Skeletal muscle tissue (tissue), 4 donors: Measurements from ENCODE around the gene TSEN54. TPM values are rescaled to one million over a fixed set of nuclear protein-coding genes. Genes with fewer than 3 reads are reported as not detected.

Experiments used
- H3K27ac ChIP-seq: one replicate; pipeline ENCODE4 v1.7.0; 2013; ENCODE audit warnings: mild to moderate bottlenecking, low read depth, low read length, inconsistent platforms
- H3K27me3 ChIP-seq, 3 donors: one replicate each; pipeline ENCODE4 v1.7.0; 2013; ENCODE audit warnings: low read length in 3 of 3; ENCODE audit not compliant: control insufficient read depth in 3 of 3, insufficient read depth in 3 of 3
- H3K36me3 ChIP-seq, 3 donors: one replicate each; pipeline ENCODE4 v1.7.0; 2013; ENCODE audit warnings: low read length in 3 of 3; ENCODE audit not compliant: control insufficient read depth in 3 of 3, insufficient read depth in 3 of 3
- H3K4me1 ChIP-seq, 3 donors: one replicate each; pipeline ENCODE4 v1.7.0; 2013; ENCODE audit warnings: low read length in 3 of 3, mild to moderate bottlenecking in 3 of 3; ENCODE audit not compliant: control insufficient read depth in 3 of 3, insufficient read depth in 3 of 3
- H3K4me3 ChIP-seq, 3 donors: one replicate each; pipeline ENCODE4 v1.7.0; 2013; ENCODE audit warnings: low read length in 3 of 3
- H3K9ac ChIP-seq, 3 donors: one replicate each; pipeline ENCODE4 v1.7.0; 2013; ENCODE audit warnings: low read length in 3 of 3, mild to moderate bottlenecking in 3 of 3, moderate library complexity in 2 of 3, low read depth in 1 of 3
- H3K9me3 ChIP-seq, 3 donors: one replicate each; pipeline ENCODE4 v1.7.0; 2013; ENCODE audit warnings: low read length in 3 of 3; ENCODE audit not compliant: control insufficient read depth in 3 of 3
- total RNA-seq: library from RNA; depleted of rRNA; stranded (reverse); fragments of >200 nt; gene quantifications from one replicate; pipeline ENCODE4 v1.2.3, GENCODE V29; 2014
- donor health status: Osteomylitis.

Gene TSEN54
- total RNA-seq, 1 donor from 2014 or later, result 15.7 TPM

DNA sequence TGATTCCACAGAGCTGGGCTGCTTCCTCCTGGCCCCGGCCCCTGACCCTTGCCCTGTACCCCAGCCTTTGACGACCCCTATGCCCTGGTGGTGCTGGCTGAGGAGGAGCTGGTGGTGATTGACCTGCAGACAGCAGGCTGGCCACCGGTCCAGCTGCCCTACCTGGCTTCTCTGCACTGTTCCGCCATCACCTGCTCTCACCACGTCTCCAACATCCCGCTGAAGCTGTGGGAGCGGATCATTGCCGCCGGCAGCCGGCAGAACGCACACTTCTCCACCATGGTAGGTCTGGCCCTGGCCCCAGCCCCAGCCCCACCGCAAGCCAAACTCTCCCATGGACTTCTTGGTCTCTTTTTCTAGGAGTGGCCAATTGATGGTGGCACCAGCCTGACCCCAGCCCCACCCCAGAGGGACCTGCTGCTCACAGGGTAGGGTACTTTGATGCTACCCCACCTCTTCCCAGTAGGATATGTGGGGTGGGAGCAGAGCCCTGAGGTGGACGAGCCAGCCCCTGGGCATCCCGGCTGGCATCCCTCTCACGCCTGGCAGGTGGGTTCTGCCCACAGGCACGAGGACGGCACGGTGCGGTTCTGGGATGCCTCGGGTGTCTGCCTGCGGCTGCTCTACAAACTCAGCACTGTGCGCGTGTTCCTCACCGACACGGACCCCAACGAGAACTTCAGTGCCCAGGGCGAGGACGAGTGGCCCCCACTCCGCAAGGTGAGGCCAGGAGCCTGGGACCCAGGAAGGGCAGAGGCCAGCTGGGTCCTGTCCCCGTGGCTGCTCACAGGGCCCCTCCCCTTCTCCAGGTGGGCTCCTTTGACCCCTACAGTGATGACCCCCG lies 52.3 kb downstream of the TSEN54 start:
- no peak overlapping the region for H3K9ac ChIP-seq
- H3K36me3 ChIP-seq, result no peaks in the 10 kb centered on the region
- no peak overlapping the region for H3K4me3 ChIP-seq
- no peak overlapping the region for H3K27ac ChIP-seq
- H3K4me1 ChIP-seq, result no peaks in the 10 kb centered on the region
- no peaks in the 10 kb centered on the region for H3K9me3 ChIP-seq
- no peaks in the 10 kb centered on the region for H3K27me3 ChIP-seq

DNA sequence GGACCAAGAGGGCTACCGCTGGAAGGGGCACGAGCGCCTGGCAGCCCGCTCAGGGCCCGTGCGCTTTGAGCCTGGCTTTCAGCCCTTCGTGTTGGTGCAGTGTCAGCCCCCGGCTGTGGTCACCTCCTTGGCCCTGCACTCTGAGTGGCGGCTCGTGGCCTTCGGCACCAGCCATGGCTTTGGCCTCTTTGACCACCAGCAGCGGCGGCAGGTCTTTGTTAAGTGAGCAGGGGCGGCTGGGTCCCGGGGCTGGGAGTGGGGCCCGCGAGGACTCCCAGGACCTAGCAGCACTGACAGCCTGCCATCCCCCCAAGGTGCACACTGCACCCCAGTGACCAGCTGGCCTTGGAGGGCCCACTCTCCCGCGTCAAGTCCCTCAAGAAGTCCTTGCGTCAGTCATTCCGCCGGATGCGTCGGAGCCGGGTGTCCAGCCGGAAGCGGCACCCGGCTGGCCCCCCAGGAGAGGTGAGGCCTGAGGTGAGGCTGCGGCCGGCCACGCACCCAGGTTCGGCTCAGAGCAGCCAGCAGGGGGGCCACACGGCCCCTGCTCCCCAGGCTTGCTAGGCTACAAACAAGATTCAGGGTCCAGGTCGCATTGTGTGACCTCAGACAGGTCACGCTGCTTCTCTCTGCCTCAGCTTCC lies 53.8 kb downstream of the TSEN54 start:
- Histone ChIP-seq H3K9me3 (no peaks in the 10 kb centered on the region), H3K4me1 (no peaks in the 10 kb centered on the region), H3K4me3 (no peak overlapping the region), H3K27me3 (no peaks in the 10 kb centered on the region), H3K36me3 (no peaks in the 10 kb centered on the region), H3K27ac (no peak overlapping the region), H3K9ac (no peak overlapping the region)

GRCh38 chr17:75570772-75571171 lies 54.4 kb downstream of the TSEN54 start:
- H3K9me3 ChIP-seq, result no peaks in the 10 kb centered on the region
- no peaks in the 10 kb centered on the region for H3K27me3 ChIP-seq
- no peak overlapping the region for H3K4me3 ChIP-seq
- H3K9ac ChIP-seq, result no peak overlapping the region
- H3K27ac ChIP-seq, result no peak overlapping the region
- no peaks in the 10 kb centered on the region for H3K36me3 ChIP-seq
- no peaks in the 10 kb centered on the region for H3K4me1 ChIP-seq

DNA sequence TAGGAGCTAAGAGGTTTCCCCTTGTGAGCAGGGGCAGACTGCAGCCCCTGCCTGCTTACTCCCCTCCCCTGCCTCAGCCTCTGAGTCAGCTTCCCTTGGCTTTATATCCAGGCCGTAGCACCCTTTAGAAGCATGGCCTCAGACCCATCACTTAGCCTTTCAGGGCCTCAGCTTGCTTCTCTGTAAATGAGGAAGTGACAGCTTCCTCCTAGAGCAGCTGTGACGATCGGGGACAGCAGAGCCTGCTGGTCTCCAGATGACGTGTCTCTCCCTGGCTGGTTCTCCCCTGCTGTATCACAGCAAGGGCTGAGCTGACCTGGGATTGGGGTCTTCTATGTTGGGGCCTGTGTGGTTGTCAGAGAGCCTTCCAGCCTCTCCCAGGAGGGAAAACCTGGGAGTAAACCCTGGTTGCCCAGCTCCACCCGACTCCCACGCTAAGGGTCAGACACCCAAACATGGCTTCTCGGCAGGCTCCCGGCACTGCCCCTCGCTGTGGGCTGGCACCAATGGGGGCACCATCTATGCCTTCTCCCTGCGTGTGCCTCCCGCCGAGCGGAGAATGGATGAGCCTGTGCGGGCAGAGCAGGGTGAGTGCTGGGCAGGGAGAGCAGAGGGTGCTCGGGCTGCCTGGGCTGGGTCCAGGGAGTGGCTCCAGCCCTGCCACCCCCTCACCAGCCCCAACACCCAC lies 55.0 kb downstream of the TSEN54 start:
- Histone ChIP-seq H3K36me3 (no peaks in the 10 kb centered on the region), H3K9me3 (no peaks in the 10 kb centered on the region), H3K27ac (peak overlapping the region; percentile 36), H3K27me3 (no peaks in the 10 kb centered on the region), H3K4me3 (no peak overlapping the region), H3K4me1 (no peaks in the 10 kb centered on the region), H3K9ac (no peak overlapping the region)

- Histone ChIP-seq H3K4me1 (no peaks in the 10 kb centered on the region), H3K9me3 (no peaks in the 10 kb centered on the region), H3K9ac (no peak overlapping the region), H3K36me3 (no peaks in the 10 kb centered on the region), H3K4me3 (no peak overlapping the region), H3K27ac (no peak overlapping the region), H3K27me3 (no peaks in the 10 kb centered on the region)
Observed at GRCh38 chr17:75571885-75572215, 55.5 kb downstream of the TSEN54 start.

DNA sequence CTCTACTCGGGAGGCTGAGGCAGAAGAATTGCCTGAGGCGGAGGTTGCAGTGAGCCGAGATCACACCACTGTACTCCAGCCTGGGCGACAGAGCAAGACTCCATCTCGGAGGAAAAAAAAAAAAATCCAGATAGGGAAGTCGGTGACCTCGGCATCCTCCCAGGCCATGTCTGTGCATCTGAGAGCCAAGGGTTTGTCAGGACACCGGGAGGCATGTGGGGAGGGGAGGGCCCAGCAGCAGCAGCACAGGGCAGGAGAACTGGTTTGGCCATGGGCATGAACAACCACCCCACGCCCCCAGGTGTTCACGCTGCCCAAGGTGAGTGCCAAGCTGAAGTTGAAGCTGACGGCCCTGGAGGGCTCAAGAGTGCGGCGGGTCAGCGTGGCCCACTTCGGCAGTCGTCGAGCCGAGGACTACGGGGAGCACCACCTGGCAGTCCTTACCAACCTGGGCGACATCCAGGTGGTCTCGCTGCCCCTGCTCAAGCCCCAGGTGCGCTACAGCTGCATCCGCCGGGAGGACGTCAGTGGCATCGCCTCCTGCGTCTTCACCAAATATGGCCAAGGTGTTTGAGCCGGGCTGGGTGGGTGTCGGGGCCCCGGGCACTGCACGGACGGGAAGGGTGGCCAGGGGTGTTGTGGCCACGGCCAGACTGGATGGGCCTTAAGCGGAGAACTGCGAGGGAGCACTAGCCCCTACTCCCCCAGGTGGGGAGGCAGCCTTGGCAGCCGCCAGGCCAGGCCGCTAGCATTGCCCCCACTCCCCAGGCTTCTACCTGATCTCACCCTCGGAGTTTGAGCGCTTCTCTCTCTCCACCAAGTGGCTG lies 56.6 kb downstream of the TSEN54 start:
- Histone ChIP-seq H3K27me3 (no peaks in the 10 kb centered on the region), H3K4me3 (no peak overlapping the region), H3K27ac (no peak overlapping the region), H3K9ac (no peak overlapping the region), H3K9me3 (no peaks in the 10 kb centered on the region), H3K4me1 (no peaks in the 10 kb centered on the region), H3K36me3 (no peaks in the 10 kb centered on the region)

DNA sequence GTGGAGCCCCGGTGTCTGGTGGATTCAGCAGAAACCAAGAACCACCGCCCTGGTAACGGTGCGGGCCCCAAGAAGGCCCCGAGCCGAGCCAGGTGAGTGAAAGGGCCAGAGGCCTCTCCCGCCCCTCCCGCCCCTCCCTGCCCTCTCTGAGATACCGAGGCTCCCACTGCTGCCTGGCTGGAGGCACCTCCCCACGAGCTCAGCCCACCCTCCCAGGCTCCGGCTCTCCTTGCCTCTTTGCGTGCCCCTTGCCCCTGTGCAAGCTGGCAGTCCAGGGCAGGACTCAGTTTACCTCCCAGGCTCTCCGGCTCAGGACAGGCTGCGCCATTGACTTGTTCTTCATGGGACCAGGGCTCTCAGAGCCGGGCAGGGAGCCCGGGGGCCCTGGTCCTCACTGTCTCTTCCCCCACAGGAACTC lies 57.2 kb downstream of the TSEN54 start:
- Histone ChIP-seq H3K27me3 (no peaks in the 10 kb centered on the region), H3K9ac (no peak overlapping the region), H3K27ac (no peak overlapping the region), H3K36me3 (no peaks in the 10 kb centered on the region), H3K9me3 (no peaks in the 10 kb centered on the region), H3K4me3 (no peak overlapping the region), H3K4me1 (no peaks in the 10 kb centered on the region)

- Histone ChIP-seq H3K9ac (no peak overlapping the region), H3K4me3 (no peak overlapping the region), H3K36me3 (no peaks in the 10 kb centered on the region), H3K4me1 (no peaks in the 10 kb centered on the region), H3K27me3 (peaks cover 0 to 2% (median 0%) of the 10 kb centered on the region in 3 donors), H3K9me3 (no peaks in the 10 kb centered on the region), H3K27ac (no peak overlapping the region)
Observed at GRCh38 chr17:75573994-75574393, 57.7 kb downstream of the TSEN54 start.
